IPS-NIHi7 (cell line): ENCODE data around the gene EHMT1.
"Not testable (repeated sequence)": the region's sequence is repeated elsewhere in the genome, so short reads cannot be mapped to it uniquely, and the experiment has no call there.

Experiments
- DNase-seq: peaks from one replicate; pipeline ENCODE4 v3.0.0; 2012; ENCODE audit warnings: mixed read lengths; ENCODE audit errors: extremely low spot score

The EHMT1 gene

GRCh38 chr9:137691646-137692351 is 73.0 kb downstream of the EHMT1 start:
- no peak for DNase-seq

DNA sequence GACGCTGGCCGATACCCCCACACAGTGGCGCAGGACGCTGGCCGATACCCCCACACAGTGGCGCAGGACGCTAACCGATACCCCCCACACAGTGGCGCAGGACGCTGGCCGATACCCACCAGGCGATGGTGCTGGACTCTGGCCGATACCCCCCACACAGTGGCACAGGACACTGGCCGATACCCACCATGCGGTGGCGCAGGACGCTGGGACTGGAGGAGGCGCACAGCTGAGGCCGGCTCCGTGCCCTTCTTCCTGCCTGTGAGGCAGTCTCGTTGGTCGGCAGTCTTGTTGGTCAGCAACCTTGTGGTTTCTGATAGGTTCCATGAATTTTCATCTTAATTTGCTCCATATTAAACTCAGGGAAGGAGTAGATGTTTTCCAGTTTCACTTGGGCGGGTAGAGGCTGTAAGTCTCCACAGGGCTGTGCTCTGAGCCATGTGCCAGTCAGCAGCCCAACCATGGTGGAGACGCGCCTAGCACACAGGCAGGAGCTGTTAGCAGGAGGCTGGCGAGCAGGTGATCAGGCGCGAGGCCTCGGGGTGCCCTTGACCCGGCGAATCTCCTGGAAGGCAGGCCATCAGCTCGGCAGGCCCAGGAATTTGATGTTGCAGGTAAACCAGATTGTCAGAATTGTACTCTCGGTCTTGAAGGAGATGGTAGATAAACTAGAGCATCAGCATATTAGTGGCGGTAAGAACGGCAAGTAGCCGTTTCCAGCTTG is 75.6 kb downstream of the EHMT1 start:
- no peak for DNase-seq

DNA sequence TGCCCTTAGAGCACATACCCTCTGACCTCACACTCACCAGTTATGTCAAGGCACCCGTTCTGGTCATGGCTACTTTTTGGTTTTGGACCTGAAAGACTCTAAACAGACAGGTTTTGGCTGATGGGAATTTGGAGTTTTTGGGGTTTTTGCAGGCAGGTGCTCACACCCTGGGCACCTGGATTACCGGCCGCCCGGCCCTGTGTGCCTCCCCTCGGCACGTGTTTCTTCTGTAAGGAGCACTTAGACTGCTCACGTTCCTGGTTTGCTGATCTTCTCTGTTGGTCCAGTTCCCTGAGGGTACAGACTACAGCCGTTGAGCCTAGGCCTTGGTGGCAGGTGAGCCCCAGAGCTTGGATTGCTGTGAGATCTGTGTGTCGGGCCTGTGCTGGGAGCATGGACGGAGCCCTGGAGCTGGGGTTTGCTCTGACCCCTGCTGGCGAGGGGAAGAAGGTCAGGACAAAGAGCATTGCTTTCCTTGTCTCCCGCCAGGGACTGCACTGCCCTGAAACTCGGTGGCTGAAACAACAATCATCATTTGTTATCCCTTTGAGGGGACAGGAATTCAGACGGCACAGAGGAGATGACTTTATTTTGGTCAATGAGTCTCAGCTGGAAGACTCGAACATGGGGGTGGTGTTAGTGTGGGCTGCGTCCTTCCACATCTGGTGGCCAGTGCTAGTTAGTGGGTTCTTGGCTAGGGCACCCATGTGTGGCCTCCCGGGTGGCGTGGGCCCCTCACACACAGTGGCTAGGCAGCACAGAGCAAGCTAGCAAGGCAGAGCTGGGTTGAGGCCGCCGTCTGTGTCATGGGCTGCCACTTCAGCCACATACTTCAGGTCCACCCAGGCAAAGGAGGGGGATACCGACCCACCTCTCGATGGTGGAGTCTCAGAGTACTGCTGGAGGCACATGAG is 76.4 kb downstream of the EHMT1 start:
- peak; percentile 92 for DNase-seq

DNA sequence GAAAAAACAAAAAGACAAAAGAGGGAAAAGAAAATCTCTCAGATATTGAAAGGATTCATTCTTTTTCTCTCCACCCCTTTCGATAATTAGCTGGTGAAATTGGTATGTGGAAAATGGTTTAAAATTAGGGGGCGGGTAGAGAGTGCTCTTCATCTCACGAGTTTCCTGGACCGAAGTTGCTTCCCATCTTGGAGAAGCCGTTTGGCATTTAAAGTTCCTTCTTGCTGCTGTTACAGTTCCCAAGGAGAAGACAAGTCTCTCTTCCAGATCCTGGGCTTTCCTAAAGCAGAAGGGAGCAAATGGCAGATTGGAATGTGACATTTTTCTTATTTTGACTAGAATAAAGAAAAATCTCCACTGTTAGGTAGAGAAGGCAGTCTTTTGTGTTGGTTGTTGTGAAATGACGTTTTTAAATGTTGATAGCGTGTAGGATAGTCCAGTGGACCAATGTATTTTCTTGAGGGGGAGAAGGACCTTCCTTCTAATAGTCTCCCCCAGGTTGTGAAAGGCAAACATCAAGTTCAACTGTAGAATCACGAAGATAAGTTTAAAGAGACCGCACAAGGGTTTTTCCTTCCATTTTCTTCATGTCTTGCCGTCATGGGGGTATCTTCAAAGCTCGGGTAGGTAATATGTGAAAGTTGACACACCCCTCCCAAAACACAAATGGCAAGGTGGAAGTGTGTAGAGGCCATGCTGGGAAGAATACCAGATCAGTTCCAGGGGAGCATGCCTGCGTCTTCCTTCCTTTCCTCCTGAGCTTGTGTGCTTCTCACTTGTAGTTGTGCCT is 77.5 kb downstream of the EHMT1 start:
- no peak for DNase-seq

DNA sequence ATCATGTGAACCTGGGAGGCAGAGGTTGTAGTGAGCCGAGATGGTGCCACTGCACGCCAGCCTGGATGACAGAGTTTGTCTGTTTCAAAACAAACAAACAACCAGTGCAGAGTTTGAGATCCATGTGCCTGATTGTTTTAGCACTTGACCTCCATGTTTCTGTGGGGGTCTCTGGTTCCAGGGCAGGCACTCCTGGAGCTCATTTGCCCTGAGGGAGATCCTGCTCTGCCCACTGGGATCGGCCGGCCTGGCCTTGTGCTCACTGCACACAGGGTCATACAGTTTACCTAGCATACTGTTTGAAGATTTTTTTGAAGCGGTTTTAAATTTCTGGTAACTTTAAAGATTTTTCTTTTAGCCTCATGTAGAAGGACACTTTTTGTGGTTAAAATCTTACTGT is 78.4 kb downstream of the EHMT1 start:
- no peak for DNase-seq

DNA sequence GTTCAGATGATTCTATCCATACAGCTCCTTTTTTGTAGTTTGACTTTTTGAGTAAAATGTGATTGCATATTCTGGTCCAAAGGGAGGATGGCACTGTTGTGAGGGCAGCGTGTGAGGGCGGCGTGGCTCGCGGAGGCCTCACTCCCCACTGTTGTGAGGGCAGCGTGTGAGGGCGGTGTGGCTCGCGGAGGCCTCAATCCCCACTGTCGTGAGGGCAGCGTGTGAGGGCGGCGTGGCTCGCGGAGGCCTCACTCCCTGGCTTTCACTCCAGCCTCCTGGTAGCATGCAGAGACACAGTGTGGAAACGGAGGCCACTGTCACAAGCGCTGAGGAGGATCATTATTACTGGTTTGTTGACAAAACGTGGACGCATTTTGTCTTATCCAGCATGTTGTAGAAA is 79.0 kb downstream of the EHMT1 start:
- DNase-seq: no peak

DNA sequence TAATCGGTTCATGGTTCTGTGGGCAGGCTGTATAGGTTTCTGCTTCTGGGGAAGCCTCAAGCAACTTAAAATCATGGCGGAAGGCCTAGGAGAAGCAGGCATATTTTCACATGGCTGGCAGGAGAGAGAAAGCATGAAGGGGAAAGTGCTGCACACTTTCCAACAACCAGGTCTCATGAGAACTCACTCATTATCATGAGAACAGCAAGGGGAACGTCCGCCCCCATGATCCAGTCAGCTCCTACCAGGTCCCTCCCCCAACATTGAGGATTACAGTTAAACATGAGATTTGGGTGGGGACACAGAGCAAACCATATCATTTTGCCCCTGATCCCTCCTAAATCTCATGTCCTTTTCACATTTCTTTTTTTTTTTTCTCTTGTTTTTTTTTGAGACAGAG is 82.1 kb downstream of the EHMT1 start:
- DNase-seq: no peak

GRCh38 chr9:137702615-137703379 is 84.0 kb downstream of the EHMT1 start:
- DNase-seq: no peak

DNA sequence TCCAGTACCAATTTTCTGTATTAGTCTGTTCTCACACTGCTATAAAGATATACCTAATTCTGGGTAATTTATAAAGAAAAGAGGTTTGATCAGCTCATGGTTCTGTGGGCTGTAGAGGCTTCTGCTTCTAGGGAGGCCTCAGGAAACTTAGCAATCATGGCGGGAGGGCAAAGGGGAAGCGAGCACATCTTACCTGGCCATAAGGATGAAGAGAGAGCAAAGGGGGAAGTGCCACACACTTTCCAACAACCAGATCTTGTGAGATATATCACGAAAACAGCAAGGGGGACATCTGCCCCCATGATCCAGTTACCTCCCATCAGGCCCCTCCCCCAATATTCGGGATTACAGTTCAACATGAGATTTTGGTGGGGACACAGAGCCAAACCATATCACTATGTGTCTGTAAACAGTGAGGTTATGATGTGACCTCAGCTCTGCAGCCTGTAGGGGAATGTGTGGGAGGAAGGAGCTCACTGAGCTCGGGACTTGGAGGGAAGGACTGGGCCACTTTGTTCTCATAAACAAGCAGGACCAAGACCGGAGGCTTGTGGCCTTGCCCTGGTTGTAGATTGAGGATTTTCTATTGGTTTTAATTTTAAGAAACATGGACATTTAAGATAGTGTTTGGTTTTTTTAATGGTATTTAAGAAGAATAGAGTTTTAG is 85.2 kb downstream of the EHMT1 start:
- no peak for DNase-seq

GRCh38 chr9:137705443-137705863 is 86.6 kb downstream of the EHMT1 start:
- DNase-seq: no peak

DNA sequence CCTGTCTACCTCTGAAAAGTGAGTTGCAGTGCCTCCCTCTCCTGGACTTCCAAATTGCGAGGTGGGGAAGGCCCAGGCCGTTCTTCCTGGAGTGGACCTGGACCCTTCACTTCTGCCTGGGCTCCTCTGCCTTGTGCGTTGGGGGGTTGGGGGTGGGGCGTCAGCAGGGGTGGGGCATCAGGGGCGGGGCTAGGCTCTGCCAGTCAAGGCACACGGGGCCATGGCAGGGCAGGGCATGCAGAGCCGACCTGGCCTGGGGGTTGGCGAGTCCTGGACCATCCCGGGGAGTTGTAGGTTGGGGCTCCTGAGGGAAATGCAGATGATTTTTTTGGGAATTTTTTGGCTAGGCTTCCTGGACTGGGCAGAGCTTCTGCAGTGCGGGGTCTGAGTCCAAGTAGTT is 87.1 kb downstream of the EHMT1 start:
- peak; percentile 55 for DNase-seq

- no peak for DNase-seq
Observed at GRCh38 chr9:137707361-137707760, 88.6 kb downstream of the EHMT1 start.

DNA sequence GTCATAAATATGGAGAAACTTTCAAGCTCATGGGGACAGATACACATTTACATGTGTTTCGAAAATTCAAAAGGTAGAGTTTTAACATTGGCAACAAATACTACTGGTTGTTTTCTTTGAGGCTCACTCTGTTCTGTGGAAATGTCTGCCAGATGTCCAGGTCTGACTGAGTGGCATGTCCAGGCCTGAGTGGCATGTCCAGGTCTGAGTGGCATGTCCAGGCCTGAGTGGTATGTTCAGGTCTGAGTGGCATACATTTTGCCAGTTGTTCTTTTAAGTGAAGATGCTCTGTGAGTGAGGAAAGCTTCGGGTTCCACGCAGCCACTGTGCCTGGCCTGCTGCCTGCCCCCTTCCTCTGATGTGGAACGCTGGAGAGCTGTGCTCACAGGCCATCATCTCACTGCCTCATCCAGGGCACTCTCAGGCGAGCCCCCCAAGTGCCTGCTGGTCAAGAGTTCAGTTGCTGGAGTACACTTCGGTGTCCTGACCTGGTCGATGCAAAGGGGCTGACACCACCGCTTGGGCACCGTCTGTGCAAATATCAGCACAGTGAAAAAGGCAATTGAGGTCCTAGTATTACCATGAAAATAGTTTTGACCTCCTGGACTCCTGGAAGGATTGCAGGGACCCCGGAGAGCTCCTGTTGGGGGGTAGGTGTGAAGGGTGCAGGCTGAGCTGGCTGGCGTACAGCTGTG is 89.9 kb downstream of the EHMT1 start:
- no peak for DNase-seq

GRCh38 chr9:137709411-137710101 is 90.8 kb downstream of the EHMT1 start:
- no peak for DNase-seq

DNA sequence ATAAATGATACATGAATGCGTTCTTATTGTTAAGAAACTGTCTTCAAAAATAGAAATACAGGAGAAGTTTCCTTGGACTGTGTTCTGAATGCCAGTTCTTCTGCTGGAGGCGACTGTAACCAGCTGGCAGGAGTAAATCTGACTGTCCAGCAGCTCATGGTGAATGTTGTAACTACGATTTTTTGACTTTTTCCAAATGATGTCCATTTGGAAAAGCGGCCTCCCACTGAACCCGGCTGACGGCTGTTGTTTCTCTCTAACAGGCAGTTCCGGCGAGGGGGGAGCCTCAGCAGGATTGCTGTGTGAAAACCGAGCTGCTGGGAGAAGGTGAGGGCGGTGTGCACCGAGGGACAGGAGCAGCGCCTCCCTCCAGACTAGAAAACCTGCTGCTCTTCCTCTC is 91.9 kb downstream of the EHMT1 start:
- DNase-seq: no peak

- DNase-seq: no peak
Observed at GRCh38 chr9:137711678-137712105, 92.9 kb downstream of the EHMT1 start.

- no peak for DNase-seq
Observed at GRCh38 chr9:137715321-137715720, 96.5 kb downstream of the EHMT1 start.

- not testable (repeated sequence) for DNase-seq
Observed at GRCh38 chr9:137715866-137716693, 97.3 kb downstream of the EHMT1 start.
